Measurements from ENCODE around the gene RPRD2.
A peak's percentile ranks its signal among the peaks of the same experiment; 100 is the strongest.
"Not testable (repeated sequence)": the region's sequence is repeated elsewhere in the genome, so short reads cannot be mapped to it uniquely, and the experiment has no call there.

The RPRD2 gene

DNA sequence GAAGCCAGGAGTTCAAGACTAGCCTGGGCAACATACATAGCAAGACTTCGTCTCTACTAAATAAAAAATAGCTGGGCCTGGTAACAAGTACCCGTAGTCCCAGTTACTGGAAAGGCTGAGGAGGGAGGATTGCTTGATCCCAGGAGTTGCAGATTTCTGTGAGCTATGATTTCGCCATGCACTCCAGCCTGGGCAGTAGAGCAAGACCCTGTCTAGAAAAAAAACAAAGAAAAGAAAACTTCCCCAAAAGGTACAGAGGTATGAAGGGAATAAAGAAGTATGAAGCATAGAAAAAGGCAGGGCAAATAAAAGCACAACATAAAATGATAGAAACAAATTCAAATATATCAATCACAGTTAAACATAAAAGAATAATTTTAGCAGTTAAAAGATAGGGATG lies 28.7 kb downstream of the RPRD2 start:
- no peak for DNase-seq

DNA sequence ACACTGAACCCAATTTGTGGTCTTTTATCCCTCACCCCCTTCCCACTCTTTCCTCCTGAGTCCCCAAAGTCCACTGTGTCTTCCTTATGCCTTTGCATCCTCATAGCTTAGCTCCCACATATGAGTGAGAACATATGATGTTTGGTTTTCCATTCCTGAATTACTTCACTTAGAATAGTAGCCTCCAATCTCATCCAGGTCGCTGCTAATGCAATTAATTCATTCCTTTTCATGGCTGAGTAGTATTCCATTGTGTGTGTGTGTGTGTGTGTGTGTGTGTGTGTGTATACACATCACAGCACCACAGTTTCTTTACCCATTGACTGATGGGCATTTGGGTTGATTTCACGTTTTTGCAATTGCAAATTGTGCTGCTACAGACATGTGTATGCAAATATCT lies 31.2 kb downstream of the RPRD2 start:
- not testable (repeated sequence) for DNase-seq

DNA sequence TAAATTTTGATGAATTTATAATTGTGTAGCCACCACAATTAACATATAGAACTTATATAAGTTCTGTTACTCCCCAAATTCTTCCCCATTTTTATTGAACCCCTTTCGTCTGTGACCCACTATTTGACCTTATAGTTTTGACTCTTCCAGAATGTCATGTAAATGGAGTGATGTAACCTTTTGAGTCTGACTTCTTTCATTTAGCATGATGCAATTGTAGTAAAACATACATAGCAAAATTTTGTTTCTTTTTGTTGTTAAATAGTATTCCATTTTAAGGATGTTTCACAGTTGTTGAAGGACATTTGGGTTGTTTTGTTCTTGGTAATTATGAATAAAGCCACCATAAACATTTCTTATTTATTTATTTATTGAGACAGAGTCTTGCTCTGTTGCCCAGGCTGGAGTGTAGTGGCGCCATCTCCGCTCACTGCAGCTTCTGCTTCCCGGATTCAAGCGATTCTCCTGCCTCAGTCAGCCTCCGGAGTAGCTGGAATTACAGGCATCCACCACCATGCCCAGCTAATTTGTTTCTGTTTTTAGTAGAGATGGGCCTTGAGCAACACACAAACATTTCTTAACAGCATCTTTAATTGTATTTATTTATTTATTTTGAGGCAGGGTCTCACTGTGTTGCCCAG lies 33.6 kb downstream of the RPRD2 start:
- no peak for DNase-seq

DNA sequence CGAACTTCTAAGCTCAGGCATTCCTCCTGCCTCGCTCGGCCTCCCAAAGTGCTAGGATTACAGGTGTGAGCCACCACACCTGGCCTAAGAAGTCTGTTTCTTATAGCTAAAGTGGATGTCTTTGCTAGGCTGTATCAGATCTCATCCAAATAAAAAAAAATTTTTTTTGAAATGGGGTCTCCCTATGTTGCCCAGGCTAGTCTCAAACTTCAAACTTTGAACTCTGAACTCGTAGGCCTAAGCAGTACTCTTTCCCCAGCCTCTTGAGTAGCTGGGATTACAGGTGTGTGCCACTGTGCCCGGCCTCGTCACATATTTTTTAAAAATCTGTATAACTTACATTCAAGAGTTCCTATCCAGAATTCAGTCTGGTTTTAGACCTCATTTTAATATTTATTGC lies 40.5 kb downstream of the RPRD2 start:
- no peak for DNase-seq

DNA sequence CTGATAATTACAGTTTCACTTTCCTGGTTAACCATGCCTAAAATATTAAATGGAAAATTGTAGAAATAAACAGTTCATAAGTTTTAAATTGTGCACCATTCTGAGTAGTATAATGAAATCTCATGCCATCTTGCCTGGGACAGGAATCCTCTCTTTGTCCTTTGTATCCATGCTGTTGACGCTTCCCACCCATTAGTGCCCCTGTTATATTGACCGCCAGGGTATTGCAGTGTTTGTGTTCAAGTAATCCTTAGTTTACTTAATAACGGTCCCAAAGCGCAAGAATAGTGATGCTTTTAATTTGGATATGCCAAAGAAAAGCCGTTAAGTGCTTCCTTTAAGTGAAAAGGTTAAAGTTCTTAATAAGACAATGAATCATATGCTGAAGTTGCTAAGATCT lies 41.7 kb downstream of the RPRD2 start:
- no peak for DNase-seq

DNA sequence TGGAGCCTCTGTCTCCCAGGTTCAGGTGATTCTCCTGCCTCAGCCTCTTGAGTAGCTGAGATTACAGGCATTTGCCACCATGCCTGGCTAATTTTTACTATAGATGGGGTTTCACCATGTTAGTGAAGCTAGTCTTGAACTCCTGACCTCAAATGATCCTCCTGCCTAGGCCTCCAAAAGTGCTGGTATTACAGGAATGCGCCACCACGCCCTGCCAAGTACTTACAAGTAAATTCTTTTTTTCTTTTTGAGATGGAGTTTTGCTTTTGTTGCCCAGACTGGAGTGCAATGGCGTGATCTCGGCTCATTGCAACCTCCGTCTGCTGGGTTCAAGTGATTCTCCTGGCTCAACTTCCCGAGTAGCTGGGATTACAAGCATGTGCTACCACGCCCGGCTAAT lies 42.5 kb downstream of the RPRD2 start:
- no peak for DNase-seq

DNA sequence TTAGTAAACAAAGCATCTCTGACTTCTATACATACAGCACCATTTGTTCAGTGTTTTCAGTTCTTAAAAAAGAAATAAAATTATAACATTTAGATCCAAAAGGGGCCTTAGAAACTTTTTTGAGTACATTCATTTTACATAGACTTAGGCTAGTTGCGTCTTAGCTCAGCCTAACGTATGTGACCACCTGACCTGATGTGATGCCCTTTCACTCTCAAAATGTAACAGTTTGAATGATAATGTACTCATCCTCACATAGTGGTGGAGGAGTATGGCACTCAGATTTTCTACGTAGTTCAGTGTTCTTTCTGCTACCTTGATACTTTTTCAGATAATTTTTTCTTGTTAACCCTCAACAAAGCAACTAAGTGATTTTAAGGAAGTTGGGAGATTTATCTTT lies 43.4 kb downstream of the RPRD2 start:
- no peak for DNase-seq

DNA sequence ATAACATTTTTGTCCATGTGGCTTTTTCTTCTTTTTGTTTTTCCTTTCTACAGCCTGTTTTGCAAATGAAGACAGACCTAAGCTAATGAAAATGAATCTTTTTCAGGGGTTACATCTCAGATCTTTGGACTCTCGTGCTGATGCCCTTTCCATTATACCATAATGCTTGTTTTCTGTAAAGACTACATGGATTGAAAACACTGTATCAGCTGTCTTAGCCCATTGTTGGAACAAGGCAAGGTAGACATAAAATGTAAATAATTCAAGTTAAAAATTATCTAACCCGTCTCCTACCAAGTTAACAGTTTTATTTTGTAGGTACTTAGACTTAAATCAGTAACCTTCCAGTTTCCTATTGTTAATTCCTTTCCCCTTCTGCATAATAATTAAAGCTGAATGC lies 44.9 kb downstream of the RPRD2 start:
- no peak for DNase-seq

DNA sequence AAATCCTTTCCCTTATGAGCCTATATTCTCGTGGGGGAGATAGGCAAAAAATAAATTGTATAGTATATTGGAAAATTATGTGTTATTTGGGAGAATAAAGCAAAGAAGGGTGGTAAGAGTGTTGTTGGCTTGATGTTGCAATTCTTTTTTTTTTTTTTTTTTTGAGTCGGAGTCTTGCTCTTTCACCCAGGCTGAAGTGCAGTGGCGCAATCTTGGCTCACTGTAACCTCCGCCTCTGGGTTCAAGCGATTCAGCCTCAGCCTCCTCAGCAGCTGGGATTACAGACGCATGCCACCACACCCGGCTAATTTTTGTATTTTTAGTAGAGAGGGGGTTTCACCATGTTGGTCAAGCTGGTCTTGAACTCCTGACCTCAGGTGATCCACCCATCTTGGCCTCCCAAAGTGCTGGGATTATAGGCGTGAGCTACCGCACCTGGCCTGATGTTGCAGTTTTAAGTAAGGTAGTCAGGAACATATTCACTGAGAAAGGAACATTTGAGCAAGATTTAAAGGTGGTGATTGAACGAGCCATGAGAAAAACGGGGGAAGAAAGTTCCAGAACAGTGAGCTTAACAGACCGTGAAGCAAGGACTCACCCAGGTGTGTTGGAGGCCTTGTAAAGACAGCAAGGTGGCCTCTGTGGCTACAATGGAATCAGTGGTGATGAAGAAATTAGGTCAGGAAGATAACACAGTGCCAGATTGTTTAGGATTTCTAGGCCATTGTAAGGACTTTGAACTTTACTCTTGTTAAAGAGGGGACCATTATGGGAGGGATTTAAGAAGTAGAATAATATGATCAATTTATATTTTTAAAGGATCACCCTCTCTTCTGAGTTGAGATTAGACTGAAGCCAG lies 45.8 kb downstream of the RPRD2 start:
- DNase-seq: no peak

DNA sequence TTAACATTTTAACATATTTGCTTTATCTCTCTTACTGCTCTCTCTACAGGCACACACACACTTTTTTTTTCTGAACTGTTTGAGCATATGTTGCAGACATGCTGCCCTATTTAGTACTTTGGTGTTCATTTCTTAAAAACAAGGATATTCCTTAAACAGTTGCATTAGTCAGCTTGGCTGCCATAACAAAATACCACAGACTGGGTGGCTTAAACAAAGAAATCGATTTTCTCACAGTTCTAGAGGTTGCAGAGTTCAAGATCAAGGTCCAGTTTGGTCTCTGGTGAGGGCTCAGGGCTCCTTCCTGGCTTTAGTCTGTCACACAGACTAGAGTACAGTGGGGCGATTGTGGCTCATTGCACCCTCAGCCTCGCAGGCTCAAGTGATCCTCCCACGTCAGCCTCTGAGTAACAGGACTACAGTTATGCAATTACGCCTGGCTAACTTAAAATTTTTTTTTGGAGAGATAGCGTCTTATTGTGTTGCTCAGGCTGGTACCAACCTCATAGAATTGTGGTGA lies 46.7 kb downstream of the RPRD2 start:
- no peak for DNase-seq

DNA sequence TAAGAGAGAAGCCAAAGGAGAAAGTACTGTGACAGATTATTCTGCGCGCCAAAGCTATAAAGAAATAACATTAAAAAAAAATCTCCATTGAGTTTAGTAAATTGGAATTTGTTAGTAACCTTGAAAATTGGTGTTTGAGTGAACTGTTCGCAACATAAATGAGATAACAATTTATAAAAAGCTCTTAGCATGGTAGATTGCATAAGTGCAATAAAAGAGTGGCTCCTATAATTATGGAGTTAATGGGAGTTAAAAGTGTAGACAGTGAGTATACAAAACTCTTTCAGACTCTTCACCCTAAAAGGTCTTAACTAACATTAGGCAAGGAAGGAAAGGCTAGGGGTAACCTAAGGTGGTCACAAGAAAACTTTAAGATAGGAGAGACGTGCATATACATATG lies 50.6 kb downstream of the RPRD2 start:
- DNase-seq: no peak

DNA sequence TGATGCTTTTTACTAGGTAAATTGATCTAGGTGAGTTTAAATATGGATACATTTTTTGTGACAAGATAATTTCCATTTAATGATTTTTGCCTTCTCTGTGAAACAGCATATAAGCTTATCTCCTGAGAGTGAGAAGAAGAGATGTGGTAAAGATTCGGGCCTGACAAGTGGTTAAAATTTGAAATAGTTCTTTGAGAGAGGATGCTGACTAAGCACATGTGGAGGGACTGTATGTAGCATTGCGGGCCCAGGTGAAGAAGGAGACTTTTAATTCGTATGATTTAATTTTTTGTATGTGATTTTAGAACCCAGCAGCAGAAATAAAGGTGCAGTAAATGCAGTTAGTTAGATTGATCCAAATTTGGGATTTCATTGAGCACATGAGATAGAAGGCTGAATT lies 51.9 kb downstream of the RPRD2 start:
- no peak for DNase-seq

DNA sequence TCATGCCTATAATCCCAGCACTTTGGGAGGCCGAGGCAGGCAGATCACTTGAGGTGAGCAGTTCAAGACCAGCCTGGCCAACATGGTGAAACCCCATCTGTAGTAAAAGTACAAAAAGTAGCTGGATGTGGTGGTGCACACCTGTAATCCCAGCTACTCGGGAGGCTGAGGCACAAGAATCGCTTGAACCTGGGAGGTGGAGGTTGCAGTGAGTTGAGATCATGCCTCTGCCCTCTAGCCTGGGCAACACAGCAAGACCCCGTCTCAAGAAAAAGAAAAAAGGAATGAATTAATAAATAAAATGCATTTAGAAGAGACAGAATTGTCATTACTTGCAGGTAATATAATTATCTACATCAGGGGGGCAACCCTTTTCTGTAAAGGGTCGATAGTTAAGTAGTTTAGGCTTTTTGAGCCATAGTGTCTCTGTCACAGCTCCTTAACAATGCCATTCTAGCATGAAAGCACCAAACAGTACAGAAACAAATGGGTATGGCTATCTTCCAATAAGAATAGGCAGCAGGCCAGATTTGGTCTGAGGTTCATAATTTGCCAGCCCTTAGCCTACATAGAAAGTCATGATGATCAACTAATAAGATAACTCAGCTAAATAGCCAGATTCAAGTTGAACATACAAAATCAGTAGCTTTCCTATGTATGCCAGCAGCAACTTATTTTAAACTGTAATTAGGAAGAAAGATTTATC lies 56.8 kb downstream of the RPRD2 start:
- no peak for DNase-seq

DNA sequence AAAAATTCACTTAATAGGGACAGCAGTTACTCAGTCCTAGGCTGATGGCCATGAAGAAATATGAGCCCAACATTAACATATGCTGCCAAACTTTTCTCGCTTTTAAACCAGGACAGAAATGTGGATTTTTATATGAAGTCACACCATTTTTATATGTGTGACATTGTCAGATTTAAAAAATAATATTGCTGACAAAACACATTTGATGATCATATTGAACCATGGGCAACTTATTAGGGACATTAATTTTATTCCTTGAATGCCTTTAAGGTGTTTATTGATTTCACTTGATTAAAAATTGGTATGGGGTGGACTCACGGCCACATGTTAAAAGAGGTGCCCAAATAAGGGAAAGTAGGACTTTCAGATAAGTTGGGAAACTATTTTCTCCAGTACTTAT lies 58.6 kb downstream of the RPRD2 start:
- DNase-seq: no peak

DNA sequence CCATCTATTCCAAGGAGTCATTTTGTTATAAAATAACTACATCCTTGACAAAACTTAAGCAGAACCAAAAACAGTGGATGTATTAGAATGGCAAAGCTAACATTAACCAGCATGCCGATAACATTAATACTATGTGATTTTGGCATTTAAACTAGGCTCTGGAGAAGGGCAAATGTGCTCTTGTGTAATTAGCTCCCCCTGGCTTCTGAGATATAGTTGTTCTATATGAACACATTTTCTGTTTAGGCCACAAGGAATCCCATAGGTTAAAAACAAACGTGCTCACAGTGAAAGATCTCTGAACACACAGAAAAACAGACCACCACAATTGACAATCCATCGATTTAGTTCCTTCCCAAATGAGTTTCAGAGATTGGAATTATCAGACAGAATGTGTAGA lies 65.9 kb downstream of the RPRD2 start:
- no peak for DNase-seq

DNA sequence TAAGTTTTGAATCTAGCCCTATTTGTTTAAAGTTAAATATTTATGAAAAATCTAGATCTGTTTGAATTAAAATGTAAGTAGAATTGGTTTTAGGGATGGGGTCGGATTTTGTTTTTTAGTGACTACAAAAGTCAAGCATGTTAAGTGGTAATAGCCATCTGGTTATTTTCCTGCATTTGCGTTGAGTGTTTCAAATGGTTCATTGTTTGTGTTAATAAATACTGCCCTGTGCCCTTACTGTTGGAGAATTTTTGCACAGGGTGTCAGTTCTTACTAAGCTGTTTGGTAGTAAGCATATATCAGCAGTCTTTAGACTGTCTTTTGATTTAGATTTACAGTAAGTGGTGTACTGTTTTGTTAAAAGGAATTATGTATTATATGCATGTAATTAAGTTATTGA lies 77.2 kb downstream of the RPRD2 start:
- no peak for DNase-seq

DNA sequence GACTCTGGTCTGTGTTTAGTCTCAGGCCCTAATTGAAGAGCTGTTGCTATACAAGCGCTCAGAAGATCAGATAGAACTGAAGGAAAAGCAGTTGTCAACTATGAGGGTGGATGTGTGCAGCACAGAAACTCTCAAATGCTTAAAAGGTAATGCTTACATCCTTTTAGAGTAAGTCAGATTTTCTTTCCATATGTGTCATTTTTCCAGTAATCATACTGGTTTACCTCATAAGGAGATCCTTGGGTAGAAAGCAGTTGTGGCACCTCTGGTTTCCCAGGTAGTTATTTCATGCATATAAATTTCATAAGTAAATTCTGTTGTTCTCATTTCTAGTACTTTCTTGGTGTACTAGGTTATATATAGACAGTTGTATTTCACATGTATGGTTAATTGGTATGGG lies 80.3 kb downstream of the RPRD2 start:
- no peak for DNase-seq

DNA sequence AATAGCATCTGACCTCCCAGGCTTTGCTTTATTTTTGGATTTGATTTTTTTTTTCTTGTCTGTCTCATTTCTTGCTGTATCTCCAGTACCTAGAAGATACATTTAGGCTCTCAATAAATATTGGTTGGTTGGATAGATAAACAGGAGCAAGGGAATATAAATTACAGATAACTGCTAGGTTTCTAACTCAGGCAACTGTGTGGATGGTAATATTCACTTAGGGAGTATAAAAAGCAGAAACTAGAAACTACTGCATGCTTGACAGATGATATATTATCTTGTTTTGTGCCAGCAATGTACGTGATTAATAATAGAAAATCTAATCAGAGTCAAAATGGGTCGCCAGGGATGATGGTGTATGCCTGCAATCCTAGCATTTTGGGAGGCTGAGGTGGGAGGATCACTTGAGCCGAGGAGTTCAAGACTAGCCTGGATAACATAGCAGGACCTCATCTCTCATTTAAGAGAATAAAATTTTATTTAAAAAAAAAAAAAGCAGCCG lies 92.2 kb downstream of the RPRD2 start:
- no peak for DNase-seq

DNA sequence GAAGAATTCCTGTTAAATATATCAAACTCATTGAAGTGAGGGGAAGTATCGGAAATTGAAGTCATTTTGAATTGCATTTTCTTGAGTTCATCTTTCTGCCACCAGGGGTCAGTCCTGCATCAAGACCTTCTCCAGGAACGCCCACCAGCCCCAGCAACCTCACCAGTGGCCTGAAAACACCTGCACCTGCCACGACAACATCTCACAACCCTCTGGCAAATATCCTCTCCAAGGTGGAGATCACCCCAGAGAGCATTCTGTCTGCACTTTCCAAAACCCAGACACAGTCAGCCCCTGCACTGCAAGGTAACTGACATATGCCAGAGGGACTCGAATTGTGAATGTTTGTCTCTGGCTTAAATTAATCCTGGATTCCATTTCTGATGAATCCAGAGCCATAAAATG lies 100.5 kb downstream of the RPRD2 start:
- DNase-seq: peak; percentile 67

DNA sequence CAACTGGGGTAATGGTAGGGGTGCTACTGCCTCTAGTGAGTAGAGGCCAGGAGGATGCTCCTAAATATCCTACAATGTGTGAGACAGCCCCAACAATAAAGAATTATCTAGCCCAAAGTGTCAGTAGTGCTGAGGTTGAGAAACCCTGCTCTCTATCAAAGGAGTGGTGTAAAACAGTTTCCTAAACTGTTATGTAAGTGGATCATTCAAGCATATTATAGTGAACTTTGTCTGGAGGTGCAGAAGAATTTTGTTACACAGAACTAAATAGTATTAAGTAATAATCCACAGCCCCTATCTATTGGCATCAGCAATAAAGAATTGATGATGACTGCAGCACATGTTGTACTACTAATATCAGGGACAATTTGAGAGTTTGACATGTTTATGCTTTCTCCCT lies 103.0 kb downstream of the RPRD2 start:
- DNase-seq: no peak

DNA sequence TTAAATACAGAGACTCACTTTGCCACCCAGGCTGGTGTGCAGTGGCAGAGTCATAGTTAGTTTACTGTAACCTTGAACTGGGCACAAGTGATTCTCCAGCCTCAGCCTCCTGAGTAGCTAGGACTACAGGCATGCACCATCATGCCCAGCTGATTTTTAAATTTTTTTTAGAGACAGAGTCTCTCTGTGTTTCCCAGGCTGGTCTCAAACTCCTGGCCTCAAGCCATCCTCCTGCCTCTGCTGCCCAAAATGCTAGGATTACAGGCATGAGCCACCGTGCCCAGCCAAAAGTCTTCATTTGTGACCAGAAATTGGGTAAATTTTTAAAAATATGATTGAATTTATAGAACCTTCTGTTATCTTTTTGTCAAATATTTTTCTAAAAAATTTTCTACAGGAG lies 105.3 kb downstream of the RPRD2 start:
- no peak for DNase-seq

DNA sequence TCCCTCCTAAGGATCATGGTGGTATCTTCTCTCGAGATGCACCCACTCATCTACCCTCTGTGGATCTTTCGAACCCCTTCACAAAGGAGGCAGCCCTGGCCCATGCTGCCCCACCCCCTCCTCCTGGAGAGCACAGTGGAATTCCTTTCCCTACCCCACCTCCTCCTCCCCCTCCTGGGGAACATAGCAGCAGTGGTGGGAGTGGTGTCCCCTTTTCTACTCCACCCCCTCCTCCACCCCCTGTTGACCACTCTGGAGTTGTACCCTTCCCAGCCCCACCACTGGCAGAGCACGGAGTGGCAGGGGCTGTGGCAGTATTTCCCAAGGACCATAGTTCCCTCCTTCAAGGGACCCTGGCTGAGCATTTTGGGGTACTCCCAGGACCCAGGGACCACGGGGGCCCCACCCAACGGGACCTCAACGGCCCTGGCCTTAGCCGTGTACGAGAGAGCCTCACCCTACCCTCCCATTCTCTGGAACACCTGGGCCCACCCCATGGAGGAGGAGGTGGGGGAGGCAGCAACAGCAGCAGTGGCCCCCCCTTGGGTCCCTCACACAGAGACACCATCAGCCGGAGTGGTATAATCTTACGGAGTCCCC lies 108.8 kb downstream of the RPRD2 start:
- DNase-seq: no peak

DNA sequence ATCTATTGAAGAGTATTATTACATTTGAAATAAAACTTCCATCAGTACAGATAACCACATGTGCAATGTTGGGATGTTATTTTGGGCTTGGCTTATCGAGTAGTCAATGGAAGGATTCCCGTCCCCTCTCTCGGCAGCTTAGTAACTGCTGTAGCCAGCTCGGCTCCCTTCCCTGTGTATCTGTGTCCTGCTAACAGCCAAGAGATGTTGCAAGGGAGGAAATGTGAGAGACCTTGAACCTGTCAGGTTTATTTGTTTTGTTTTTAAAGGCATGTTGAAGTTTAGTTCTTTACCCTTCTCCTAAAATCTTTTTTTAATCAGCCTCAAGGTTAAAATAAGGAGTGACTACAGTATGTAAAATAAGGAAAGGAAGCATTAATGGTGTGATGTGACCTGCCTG lies 109.7 kb downstream of the RPRD2 start:
- DNase-seq: no peak

Data from femur (tissue), 1 donor.